Activated naive CD4-positive, alpha-beta T cell treated with anti-CD3 and anti-CD28 coated beads for 36 hours (primary cell): ENCODE results near the gene ZNF638. TPM values are rescaled to one million over a fixed set of nuclear protein-coding genes. Genes with fewer than 3 reads are reported as not detected.

Experiments used
- CTCF ChIA-PET: fragments of 350-600 bp; sonication (Branson Sonifier 250); formaldehyde crosslinking; loops from one replicate; lab custom pipeline; 2021; ENCODE audit warnings: antibody characterized with exemption; lab: Charles Lee
- DNase-seq: peaks from one replicate; pipeline ENCODE4 v3.0.0-alpha.2; 2020
- H3K27ac Mint-ChIP-seq: one replicate; pipeline ENCODE4 v1.8.0; 2021; ENCODE audit warnings: mild to moderate bottlenecking, mixed read lengths
- H3K27me3 Mint-ChIP-seq: one replicate; pipeline ENCODE4 v1.8.0; 2021; ENCODE audit warnings: low read depth, mixed read lengths
- H3K36me3 Mint-ChIP-seq: one replicate; pipeline ENCODE4 v1.8.0; 2021; ENCODE audit warnings: low read depth, mixed read lengths
- H3K4me1 Mint-ChIP-seq: one replicate; pipeline ENCODE4 v1.8.0; 2021; ENCODE audit warnings: low read depth, mixed read lengths
- H3K4me3 Mint-ChIP-seq: one replicate; pipeline ENCODE4 v1.8.0; 2021; ENCODE audit warnings: mild to moderate bottlenecking, moderate library complexity, mixed read lengths
- H3K9me3 Mint-ChIP-seq: one replicate; pipeline ENCODE4 v1.8.0; 2021; ENCODE audit warnings: mixed read lengths
- intact Hi-C: fragments of 100-400 bp; cut with micrococcal nuclease; formaldehyde crosslinking; loops from one replicate; pipeline ENCODE4 v1.15.1; 2023
- total RNA-seq, 2 experiments: library from RNA; stranded (reverse); gene quantifications; one replicate each; pipeline ENCODE4 v1.2.3, GENCODE V29; 2021

The ZNF638 gene, protein sequence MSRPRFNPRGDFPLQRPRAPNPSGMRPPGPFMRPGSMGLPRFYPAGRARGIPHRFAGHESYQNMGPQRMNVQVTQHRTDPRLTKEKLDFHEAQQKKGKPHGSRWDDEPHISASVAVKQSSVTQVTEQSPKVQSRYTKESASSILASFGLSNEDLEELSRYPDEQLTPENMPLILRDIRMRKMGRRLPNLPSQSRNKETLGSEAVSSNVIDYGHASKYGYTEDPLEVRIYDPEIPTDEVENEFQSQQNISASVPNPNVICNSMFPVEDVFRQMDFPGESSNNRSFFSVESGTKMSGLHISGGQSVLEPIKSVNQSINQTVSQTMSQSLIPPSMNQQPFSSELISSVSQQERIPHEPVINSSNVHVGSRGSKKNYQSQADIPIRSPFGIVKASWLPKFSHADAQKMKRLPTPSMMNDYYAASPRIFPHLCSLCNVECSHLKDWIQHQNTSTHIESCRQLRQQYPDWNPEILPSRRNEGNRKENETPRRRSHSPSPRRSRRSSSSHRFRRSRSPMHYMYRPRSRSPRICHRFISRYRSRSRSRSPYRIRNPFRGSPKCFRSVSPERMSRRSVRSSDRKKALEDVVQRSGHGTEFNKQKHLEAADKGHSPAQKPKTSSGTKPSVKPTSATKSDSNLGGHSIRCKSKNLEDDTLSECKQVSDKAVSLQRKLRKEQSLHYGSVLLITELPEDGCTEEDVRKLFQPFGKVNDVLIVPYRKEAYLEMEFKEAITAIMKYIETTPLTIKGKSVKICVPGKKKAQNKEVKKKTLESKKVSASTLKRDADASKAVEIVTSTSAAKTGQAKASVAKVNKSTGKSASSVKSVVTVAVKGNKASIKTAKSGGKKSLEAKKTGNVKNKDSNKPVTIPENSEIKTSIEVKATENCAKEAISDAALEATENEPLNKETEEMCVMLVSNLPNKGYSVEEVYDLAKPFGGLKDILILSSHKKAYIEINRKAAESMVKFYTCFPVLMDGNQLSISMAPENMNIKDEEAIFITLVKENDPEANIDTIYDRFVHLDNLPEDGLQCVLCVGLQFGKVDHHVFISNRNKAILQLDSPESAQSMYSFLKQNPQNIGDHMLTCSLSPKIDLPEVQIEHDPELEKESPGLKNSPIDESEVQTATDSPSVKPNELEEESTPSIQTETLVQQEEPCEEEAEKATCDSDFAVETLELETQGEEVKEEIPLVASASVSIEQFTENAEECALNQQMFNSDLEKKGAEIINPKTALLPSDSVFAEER (N-terminal part only)
- 10 to 100 TPM; 79.8 to 84.0 TPM for total RNA-seq

DNA sequence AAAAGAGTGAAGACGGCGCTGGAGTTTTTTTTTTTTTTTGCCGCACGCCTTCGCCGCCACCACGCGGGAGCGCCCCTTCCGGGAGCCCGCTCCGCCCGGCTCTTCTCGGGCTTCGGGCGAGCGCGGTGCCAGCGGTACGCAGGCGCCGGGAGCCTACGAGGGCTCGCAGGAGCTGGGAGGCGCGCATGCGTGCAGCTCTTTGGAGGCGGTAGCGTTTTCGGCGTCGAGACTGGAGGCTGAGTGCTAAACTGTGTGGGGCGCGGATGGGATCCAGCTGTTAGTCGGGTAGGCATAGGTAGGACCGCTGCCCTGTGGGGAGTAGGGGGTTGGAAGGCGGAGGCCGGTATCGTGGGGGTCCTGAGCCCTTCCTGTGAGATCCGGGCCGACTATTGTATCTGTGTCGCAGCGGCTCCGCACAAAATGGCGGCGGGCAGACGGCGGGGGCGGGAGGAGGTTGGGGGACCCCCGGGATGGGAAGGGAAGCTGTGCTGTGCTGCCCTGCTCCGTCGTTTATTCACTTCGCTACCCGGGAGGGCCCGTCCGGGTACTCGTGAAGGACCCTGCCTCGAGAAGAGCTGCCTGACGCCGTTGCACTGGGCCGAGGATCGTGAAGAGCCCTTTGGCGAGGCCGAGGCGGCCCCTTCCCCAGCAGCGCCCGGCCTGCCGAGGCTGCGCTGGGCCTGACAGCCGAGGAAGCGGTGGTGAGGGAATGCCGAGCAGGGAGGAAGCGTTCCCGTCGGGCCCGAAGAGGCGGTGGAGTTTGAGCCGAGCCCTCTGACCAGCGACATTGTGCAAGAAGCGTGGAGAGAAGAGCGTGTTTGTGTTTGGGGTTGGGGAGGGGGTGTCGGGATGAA lies at the start of gene ZNF638:
TSS of gene ZNF638 (plus strand) at position 202 of the 854 bp plus-strand sequence. CDS start 17,173 bp downstream, outside the sequence.
- peaks cover 18% of the 10 kb centered on the region for H3K36me3 Mint-ChIP-seq
- DNase-seq = peak; percentile 93
- H3K9me3 Mint-ChIP-seq = no peaks in the 10 kb centered on the region
- CTCF ChIA-PET = interaction anchor here (0.6 to 4.7 kb wide), 33 partner anchors 12 to 1741 kb away, joined by 3 to 37 read pairs (median 4); partner anchors contain the start of gene PAIP2B
- H3K4me3 Mint-ChIP-seq = peak within 1 kb of the TSS; percentile 99
- H3K27me3 Mint-ChIP-seq = no peaks in the 10 kb centered on the region
- intact Hi-C loops = loop anchor here (1.0 to 5.0 kb wide), 7 partner anchors 21 to 1900 kb away; partner anchors contain the start of genes CCT7, MCEE, MPHOSPH10 and NAGK
- H3K27ac Mint-ChIP-seq = peak within 1 kb of the TSS; percentile 98
- peaks cover 37% of the 10 kb centered on the region for H3K4me1 Mint-ChIP-seq

DNA sequence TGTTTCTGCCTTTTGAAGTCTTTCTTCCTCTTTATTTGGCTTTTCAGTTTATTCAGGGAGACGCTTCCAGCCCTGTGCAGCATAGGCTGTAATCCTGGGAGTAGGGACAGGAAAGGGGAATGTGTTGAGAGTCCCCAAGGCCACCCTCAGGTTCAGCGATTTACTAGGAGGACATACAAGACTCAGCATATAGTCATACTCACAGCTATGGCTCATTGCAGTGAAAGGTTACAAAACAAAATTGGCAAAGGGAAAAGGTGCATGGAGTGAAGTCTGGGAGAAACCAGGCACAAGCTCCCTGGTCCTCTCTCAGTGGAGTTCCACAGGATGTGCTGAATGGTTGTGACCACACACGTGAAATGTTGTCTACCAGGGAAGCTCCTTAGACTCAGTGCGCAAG lies 49.6 kb upstream of the ZNF638 start:
- intact Hi-C loops = loop anchor here (1.0 kb wide), 1 partner anchor 58 kb away; no protein-coding TSS in a partner anchor
- H3K27me3 Mint-ChIP-seq = peaks cover 57% of the 10 kb centered on the region
- H3K4me3 Mint-ChIP-seq = no peak overlapping the region
- H3K36me3 Mint-ChIP-seq = no peaks in the 10 kb centered on the region
- H3K9me3 Mint-ChIP-seq = no peaks in the 10 kb centered on the region
- no peak overlapping the region for H3K27ac Mint-ChIP-seq
- DNase-seq = no peak
- CTCF ChIA-PET = no interaction called here
- H3K4me1 Mint-ChIP-seq = peaks cover 8% of the 10 kb centered on the region

- H3K4me1 Mint-ChIP-seq = peaks cover 5% of the 10 kb centered on the region
- peaks cover 56% of the 10 kb centered on the region for H3K27me3 Mint-ChIP-seq
- H3K4me3 Mint-ChIP-seq = no peak overlapping the region
- H3K36me3 Mint-ChIP-seq = no peaks in the 10 kb centered on the region
- DNase-seq = no peak
- no peak overlapping the region for H3K27ac Mint-ChIP-seq
- H3K9me3 Mint-ChIP-seq = no peaks in the 10 kb centered on the region
- intact Hi-C loops = loop anchor here (1.0 kb wide), 1 partner anchor 58 kb away; no protein-coding TSS in a partner anchor
- CTCF ChIA-PET = interaction anchor here (1.1 kb wide), 1 partner anchor 17 kb away, joined by 4 read pairs; no protein-coding TSS in a partner anchor
These were observed 49.1 kb upstream of the ZNF638 start for GRCh38 chr2:71282493-71282892.

DNA sequence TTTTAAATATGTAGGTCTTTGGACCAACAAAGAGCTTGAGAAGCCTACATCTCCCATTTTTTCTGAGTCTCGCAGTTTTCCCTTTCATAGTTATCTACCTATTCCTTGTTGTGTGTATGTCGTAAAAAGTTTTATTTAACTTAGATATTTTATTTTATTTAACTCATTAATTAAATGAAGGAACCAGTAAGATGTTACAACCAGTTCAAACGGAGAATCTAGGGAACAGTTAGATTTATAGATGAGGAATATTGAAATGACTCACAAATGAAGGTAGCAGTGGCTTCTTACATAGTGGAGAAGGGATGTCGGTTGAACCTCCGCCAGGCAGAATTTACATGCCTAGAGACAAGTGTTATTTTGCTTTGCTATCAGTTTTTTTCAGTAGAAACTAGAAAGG lies 48.5 kb upstream of the ZNF638 start:
- Mint-ChIP-seq H3K27ac (no peak overlapping the region), H3K4me1 (no peaks in the 10 kb centered on the region), H3K36me3 (no peaks in the 10 kb centered on the region), H3K9me3 (no peaks in the 10 kb centered on the region), H3K27me3 (peaks cover 49% of the 10 kb centered on the region), H3K4me3 (no peak overlapping the region)
- intact Hi-C loops = no loop called here
- DNase-seq = no peak
- CTCF ChIA-PET = interaction anchor here (1.1 kb wide), 1 partner anchor 17 kb away, joined by 4 read pairs; no protein-coding TSS in a partner anchor

- no peaks in the 10 kb centered on the region for H3K4me1 Mint-ChIP-seq
- DNase-seq = no peak
- intact Hi-C loops = no loop called here
- H3K27ac Mint-ChIP-seq = no peak overlapping the region
- no peaks in the 10 kb centered on the region for H3K9me3 Mint-ChIP-seq
- no peak overlapping the region for H3K4me3 Mint-ChIP-seq
- CTCF ChIA-PET = no interaction called here
- peaks cover 33% of the 10 kb centered on the region for H3K27me3 Mint-ChIP-seq
- H3K36me3 Mint-ChIP-seq = no peaks in the 10 kb centered on the region
These were observed 45.9 kb upstream of the ZNF638 start for GRCh38 chr2:71285706-71286105.

GRCh38 chr2:71291398-71291797 lies 40.2 kb upstream of the ZNF638 start:
- no peak for DNase-seq
- peaks cover 5% of the 10 kb centered on the region for H3K27me3 Mint-ChIP-seq
- no peaks in the 10 kb centered on the region for H3K9me3 Mint-ChIP-seq
- CTCF ChIA-PET = no interaction called here
- no peak overlapping the region for H3K27ac Mint-ChIP-seq
- H3K4me3 Mint-ChIP-seq = no peak overlapping the region
- intact Hi-C loops = no loop called here
- H3K4me1 Mint-ChIP-seq = no peaks in the 10 kb centered on the region
- H3K36me3 Mint-ChIP-seq = no peaks in the 10 kb centered on the region

GRCh38 chr2:71292159-71292558 lies 39.4 kb upstream of the ZNF638 start:
- H3K27ac Mint-ChIP-seq = no peak overlapping the region
- DNase-seq = no peak
- H3K27me3 Mint-ChIP-seq = peaks cover 5% of the 10 kb centered on the region
- intact Hi-C loops = no loop called here
- no peaks in the 10 kb centered on the region for H3K36me3 Mint-ChIP-seq
- CTCF ChIA-PET = no interaction called here
- H3K9me3 Mint-ChIP-seq = no peaks in the 10 kb centered on the region
- no peak overlapping the region for H3K4me3 Mint-ChIP-seq
- no peaks in the 10 kb centered on the region for H3K4me1 Mint-ChIP-seq

- no peaks in the 10 kb centered on the region for H3K4me1 Mint-ChIP-seq
- no peak overlapping the region for H3K4me3 Mint-ChIP-seq
- no peaks in the 10 kb centered on the region for H3K9me3 Mint-ChIP-seq
- no peaks in the 10 kb centered on the region for H3K36me3 Mint-ChIP-seq
- CTCF ChIA-PET = interaction anchor here (0.8 to 3.8 kb wide), 21 partner anchors 11 to 214 kb away, joined by 3 to 77 read pairs (median 4); partner anchors contain the start of genes PAIP2B and ZNF638
- DNase-seq = no peak
- H3K27ac Mint-ChIP-seq = no peak overlapping the region
- H3K27me3 Mint-ChIP-seq = peaks cover 5% of the 10 kb centered on the region
- intact Hi-C loops = loop anchor here (1.0 to 5.0 kb wide), 3 partner anchors 32 to 211 kb away; partner anchors contain the start of gene ZNF638
These were observed 32.7 kb upstream of the ZNF638 start for GRCh38 chr2:71298914-71299313.

GRCh38 chr2:71299507-71299906 lies 32.1 kb upstream of the ZNF638 start:
- DNase-seq = no peak
- no peak overlapping the region for H3K4me3 Mint-ChIP-seq
- no peaks in the 10 kb centered on the region for H3K36me3 Mint-ChIP-seq
- CTCF ChIA-PET = interaction anchor here (0.7 to 3.8 kb wide), 24 partner anchors 14 to 247 kb away, joined by 3 to 77 read pairs (median 4); partner anchors contain the start of genes PAIP2B and ZNF638
- H3K4me1 Mint-ChIP-seq = no peaks in the 10 kb centered on the region
- H3K9me3 Mint-ChIP-seq = no peaks in the 10 kb centered on the region
- H3K27me3 Mint-ChIP-seq = peaks cover 5% of the 10 kb centered on the region
- intact Hi-C loops = loop anchor here (1.0 to 5.0 kb wide), 3 partner anchors 32 to 211 kb away; partner anchors contain the start of gene ZNF638
- no peak overlapping the region for H3K27ac Mint-ChIP-seq

DNA sequence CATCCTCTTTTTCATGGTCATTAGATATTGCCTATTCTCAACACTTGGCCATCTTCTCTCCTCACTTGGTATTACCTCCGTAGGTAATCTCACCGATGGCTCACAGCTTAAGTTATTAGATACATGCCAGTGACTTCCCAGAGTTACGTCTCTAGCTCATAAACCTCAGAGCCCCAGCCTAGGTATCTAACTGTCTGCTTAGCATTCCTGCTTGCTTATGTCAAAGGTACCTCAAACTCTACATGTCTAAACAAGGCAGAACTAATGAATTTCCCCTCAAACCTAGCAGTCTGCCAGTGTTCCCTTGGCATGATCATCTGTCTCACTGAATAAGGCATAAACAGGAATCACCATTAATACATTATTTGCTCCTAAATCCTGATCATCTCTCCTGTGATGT lies 27.7 kb upstream of the ZNF638 start:
- Mint-ChIP-seq H3K36me3 (no peaks in the 10 kb centered on the region), H3K9me3 (no peaks in the 10 kb centered on the region), H3K27me3 (no peaks in the 10 kb centered on the region), H3K4me1 (no peaks in the 10 kb centered on the region), H3K27ac (no peak overlapping the region), H3K4me3 (no peak overlapping the region)
- intact Hi-C loops = no loop called here
- CTCF ChIA-PET = no interaction called here
- DNase-seq = no peak

DNA sequence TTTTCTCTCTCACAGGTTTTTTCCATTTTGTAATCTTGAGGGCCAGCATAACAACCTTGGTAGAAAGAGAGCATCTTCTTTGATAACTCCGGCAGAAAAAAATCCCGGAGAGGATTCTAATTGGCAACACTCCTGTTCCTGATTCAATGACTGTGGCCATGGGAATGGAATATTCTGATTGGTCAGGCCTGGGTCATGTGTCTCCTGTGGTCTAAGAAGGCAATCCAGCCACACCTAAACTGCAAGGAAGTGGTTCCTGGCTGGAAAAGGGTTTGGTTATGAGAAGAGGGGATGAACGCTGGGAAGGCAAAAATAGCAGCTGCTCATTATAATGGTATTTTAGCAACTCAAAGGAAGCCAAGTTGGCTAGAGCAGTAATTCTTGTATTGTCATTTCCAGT lies 24.8 kb upstream of the ZNF638 start:
- H3K27me3 Mint-ChIP-seq = no peaks in the 10 kb centered on the region
- DNase-seq = no peak
- intact Hi-C loops = no loop called here
- H3K4me1 Mint-ChIP-seq = no peaks in the 10 kb centered on the region
- H3K27ac Mint-ChIP-seq = no peak overlapping the region
- no peak overlapping the region for H3K4me3 Mint-ChIP-seq
- no peaks in the 10 kb centered on the region for H3K36me3 Mint-ChIP-seq
- H3K9me3 Mint-ChIP-seq = no peaks in the 10 kb centered on the region
- CTCF ChIA-PET = no interaction called here
